SH-SY5Y (cell line): ENCODE measurements around the gene INTS6.

ENCODE experiments used
- GATA2 ChIP-seq: IDR thresholded peaks from 2 replicates; pipeline ENCODE4 v1.6.1; 2011; ENCODE audit warnings: mild to moderate bottlenecking, low read depth, low read length
- GATA3 ChIP-seq: IDR thresholded peaks from 2 replicates; pipeline ENCODE4 v1.6.1; 2011; ENCODE audit warnings: low read depth, mild to moderate bottlenecking, low read length, moderate library complexity

GRCh38 chr13:51425410-51426042 lies 27.3 kb downstream of the INTS6 start:
- no peak for TF ChIP-seq GATA2
- no peak for TF ChIP-seq GATA3
